ENCODE data around the gene SKP1.

SKP1 gene

GRCh38 chr5:134143944-134144941 is 32.5 kb downstream of the SKP1 start:
- DNase-seq (ENCODE audit: low spot score), result no peak

GRCh38 chr5:134143431-134143830 is 33.3 kb downstream of the SKP1 start:
- DNase-seq (ENCODE audit: low spot score), result no peak

GRCh38 chr5:134142806-134143205 is 33.9 kb downstream of the SKP1 start:
- DNase-seq (ENCODE audit: low spot score), result no peak

- DNase-seq (ENCODE audit: low spot score), result no peak
Observed at GRCh38 chr5:134142052-134142451, 34.7 kb downstream of the SKP1 start.

GRCh38 chr5:134141331-134142050 is 35.3 kb downstream of the SKP1 start:
- DNase-seq (ENCODE audit: low spot score), result no peak

GRCh38 chr5:134140530-134141201 is 36.1 kb downstream of the SKP1 start:
- peak; percentile 60 for DNase-seq (ENCODE audit: low spot score)

GRCh38 chr5:134139891-134140469 is 36.8 kb downstream of the SKP1 start:
- DNase-seq (ENCODE audit: low spot score), result no peak

- DNase-seq (ENCODE audit: low spot score), result no peak
Observed at GRCh38 chr5:134139377-134139851, 37.3 kb downstream of the SKP1 start.

GRCh38 chr5:134138416-134139376 is 38.1 kb downstream of the SKP1 start:
- DNase-seq (ENCODE audit: low spot score), result no peak

GRCh38 chr5:134136771-134137170 is 40.0 kb downstream of the SKP1 start:
- DNase-seq (ENCODE audit: low spot score), result no peak

- DNase-seq (ENCODE audit: low spot score), result no peak
Observed at GRCh38 chr5:134136221-134136631, 40.5 kb downstream of the SKP1 start.

- DNase-seq (ENCODE audit: low spot score), result no peak
Observed at GRCh38 chr5:134135091-134135655, 41.6 kb downstream of the SKP1 start.

GRCh38 chr5:134133995-134134541 is 42.7 kb downstream of the SKP1 start:
- no peak for DNase-seq (ENCODE audit: low spot score)

- DNase-seq (ENCODE audit: low spot score), result no peak
Observed at GRCh38 chr5:134133188-134133994, 43.4 kb downstream of the SKP1 start.

- DNase-seq (ENCODE audit: low spot score), result peak; percentile 86
Observed at GRCh38 chr5:134132372-134133187, 44.2 kb downstream of the SKP1 start.

- DNase-seq (ENCODE audit: low spot score), result no peak
Observed at GRCh38 chr5:134131578-134132350, 45.0 kb downstream of the SKP1 start.

- no peak for DNase-seq (ENCODE audit: low spot score)
Observed at GRCh38 chr5:134131165-134131564, 45.6 kb downstream of the SKP1 start.
